HG03469 (cell line): Measurements from ENCODE around the gene TOE1.

Experiments used
- ATAC-seq: cut with Tn5 transposase; IDR thresholded peaks from one replicate; pipeline ENCODE4 v1.9.1; 2021; ENCODE audit warnings: mild to moderate bottlenecking, moderate library complexity, moderate number of reproducible peaks; ENCODE audit not compliant: unreplicated experiment

The TOE1 gene

DNA sequence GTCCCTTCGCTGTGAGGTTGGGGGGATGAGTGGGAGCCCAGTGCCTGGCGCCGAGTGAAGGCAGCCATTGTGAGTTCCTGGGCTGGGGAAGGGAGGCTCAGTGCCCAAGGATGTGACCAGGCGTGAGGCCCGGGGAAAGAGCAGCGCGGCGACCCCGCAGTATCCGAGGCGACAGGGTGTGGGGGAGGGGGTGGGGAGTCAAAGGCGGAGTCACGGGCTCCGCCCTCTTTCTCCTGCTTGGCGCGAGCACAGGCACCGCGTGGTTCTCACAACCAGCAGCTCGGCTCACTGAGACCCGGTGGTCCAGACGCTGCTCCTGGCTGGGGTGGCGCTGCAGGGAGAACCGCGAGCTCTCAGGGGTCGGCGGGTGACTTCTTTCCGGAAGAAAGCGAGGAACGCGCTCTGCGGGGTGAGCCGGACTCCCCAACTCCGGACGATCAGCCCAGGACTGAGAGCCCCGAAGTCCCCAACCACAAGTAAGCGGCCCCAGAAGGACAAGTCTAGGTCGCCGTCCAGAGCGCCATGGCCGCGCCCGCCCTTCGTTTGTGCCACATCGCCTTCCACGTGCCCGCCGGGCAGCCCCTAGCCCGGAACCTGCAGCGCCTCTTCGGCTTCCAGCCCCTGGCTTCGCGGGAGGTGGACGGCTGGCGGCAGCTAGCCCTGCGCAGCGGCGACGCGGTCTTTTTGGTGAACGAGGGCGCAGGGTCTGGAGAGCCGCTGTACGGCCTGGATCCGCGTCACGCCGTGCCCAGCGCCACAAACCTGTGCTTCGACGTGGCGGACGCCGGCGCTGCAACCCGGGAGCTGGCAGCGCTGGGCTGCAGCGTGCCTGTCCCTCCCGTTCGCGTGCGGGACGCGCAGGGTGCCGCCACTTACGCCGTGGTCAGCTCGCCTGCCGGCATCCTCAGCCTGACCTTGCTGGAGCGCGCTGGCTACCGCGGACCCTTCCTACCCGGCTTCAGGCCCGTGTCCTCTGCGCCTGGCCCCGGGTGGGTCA, 13.0 kb upstream of the TOE1 start, which contains the start of gene HPDL:
HPDL (plus strand) TSS at position 269 of the 997 bp plus-strand sequence; CDS start at position 523, 254 bp downstream.
- ATAC-seq = no peak

DNA sequence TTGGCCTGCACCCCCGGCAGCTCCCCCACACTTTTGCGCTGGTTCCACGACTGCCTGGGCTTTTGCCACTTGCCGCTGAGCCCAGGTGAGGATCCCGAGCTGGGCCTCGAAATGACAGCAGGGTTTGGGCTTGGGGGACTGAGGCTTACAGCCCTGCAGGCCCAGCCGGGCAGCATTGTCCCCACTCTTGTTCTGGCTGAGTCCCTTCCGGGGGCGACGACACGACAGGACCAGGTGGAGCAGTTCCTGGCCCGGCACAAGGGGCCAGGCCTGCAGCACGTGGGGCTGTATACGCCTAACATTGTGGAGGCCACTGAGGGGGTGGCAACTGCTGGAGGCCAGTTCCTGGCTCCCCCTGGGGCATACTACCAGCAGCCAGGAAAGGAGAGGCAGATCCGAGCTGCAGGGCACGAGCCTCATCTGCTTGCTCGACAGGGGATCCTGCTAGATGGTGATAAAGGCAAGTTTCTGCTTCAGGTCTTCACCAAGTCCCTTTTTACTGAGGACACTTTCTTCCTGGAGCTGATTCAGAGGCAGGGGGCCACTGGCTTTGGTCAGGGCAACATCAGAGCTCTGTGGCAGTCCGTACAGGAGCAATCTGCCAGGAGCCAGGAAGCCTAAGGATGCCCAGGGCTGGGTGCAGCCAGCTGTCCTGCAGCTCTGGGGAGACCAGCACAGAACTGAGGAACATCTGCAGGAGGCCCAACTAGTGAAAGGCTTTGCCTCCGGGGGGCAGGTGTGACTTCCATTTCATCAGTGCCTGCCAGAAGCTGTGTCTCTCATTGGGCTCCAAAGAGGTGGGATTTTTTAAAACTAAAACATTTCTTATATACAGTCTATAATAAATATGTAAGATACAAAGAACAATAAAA, 12.1 kb upstream of the TOE1 start:
- ATAC-seq = no peak

DNA sequence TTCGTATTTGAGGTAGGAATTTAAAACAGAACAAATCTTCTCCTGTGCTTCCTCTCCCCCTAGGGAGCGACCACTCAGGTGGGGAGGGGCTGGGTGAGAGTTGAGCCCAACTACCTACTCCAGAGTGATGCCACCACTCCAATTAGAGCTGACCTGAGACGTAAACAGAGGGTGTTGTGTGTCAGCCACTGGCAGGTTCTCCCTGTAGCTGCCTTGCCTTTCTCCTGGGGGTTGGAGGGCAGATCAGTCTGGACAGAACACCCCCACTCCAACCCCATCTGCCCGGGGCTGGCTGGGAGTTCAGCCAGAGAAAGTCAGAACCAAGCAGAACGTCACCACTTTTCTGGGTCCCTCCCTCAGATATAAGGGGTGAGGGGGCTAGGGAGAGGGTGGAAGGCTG, 11.3 kb upstream of the TOE1 start:
- no peak for ATAC-seq

DNA sequence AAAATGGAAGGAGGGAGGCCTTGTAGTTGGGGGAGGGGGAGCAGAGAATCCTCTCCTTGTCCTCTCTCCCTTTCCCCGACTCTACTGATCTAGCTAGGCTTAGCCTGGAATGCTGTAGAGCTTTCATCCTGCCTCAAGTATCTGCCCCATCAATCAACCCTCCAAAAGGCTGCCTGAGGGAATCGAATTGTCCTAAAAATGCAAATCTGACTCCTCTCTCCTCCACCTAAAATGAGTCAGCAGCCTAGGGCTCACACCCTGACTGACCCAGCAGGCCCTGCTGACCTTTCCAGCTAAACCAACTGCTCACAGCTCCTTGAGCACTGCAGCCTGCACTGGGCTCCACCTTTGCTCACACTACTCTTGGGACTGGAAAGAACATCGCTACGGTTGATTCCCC, 10.5 kb upstream of the TOE1 start:
- ATAC-seq = no peak

DNA sequence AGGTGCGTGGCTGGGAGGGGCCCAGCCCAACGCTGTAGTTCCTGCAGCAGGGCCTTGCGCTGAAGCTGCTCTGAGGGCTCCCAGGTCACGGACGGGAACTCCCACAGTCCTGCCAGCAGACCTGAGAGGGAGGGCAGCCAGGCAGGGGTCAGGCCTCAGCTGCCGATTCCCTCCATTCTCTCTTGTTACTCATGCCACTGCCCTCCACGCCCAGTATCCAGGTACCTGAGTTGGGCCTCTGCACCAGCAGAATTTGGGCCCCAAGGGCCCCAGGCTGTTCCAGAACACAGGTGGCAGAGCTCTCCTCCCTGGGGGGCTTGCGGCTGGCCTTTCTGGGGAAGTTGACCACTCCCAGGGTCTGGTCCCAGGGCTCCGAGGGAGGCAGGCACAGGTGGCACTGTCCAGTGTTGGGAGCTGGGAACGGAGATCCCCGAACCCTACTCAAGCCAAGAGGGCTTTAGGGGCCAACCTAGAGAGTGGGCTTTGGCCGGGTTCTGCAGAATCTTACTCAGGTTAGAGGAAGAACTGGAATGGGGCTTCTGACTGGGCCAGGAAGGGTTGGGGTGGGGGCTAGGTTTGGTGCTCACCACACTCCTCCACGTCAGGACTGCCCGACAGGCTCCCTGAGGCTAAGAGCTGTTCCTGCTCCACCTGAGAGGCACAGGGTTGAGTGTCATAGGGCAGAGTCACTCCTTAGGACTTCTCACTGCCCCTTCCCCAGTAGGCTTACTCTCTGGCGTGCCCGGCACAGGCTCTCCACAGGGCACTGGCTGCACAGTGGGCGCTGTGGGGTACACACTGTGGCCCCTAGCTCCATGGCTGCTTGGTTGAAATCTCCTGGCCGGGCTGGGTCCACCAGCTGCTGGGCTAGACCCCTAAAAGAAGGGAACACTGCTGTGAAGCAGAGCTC, 8.3 kb upstream of the TOE1 start:
- ATAC-seq = no peak

DNA sequence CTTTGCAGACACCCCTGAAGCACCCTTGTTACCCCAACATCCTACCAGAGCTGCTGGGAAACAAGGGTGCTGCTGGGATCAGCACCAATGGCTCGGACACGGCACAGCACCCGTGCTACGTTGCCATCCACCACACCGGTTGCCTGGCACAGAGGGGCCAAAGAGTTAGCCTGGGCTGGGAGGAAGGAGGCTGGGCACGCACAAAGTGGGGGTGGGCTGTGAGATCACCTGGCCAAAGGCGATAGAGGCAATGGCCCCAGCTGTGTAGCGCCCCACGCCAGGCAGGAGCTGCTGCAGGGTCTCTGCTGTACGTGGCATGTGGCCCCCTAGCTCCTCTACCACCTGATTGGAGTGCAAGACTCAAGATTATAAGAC, 7.6 kb upstream of the TOE1 start:
- no peak for ATAC-seq

DNA sequence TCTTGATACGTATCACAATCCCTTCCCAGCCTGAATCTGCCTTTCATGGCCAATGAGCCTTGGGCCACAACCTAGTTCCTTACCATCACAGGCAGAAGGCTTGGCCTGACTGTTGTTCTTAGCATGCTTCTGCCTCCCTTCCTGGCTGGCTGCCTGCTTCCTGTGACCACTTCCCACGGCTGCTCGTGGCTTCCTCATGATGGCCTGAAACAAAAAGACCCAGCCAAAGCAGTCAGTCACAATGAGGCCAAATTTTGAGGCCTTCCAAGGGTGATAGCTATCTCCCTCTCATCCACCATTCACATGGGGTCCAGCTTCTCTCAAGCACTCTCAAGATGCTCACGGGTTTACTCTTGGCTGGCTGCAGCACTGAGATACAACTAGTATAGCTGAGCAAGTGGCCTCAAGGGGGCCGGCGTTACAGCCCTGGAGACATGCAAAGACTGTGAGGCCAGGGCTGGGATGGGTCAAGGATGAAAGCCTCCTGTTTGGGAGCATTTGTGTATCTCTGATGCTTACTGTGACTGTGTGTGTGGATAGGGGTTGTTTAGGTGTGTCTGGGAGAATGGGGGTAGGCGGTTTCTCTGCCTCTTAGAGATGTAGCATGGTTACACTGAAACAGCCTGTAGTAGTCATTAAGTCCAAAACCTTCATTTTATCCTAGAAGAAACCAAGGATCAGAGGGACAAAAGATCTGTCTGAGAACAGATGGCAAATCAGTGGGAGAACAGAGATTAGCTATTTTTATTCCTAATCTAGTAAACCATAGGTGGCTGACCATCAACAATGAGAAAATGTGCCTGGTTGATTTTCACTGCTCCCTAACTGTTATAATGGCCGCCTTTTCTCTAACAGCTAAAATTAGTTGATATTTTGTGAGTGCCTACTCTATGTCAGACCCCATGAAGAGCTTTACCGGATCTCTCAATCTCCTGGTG, 5.4 kb upstream of the TOE1 start:
- ATAC-seq = no peak

DNA sequence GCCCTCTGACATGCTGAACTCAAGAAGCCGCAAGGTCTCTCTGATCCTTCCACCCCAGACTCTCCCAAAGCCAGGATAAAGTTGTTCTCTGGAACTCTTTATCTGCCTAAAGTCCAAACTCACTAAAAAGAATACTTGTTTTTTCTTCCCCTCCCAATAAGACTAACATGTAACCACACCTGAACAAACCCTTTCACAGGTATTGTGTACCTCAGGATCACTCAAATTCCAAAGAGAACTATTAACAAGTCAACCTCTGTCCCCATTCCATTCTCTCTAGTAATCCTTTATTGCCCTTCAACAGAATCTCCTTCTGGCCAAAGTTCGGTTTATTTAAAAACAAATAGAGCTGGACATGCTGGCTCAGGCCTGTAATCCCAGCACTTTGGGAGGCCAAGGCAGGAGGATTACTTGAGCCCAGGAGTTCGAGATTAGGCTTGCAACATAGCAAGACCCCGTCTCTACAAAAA, 4.1 kb upstream of the TOE1 start:
- ATAC-seq = no peak

DNA sequence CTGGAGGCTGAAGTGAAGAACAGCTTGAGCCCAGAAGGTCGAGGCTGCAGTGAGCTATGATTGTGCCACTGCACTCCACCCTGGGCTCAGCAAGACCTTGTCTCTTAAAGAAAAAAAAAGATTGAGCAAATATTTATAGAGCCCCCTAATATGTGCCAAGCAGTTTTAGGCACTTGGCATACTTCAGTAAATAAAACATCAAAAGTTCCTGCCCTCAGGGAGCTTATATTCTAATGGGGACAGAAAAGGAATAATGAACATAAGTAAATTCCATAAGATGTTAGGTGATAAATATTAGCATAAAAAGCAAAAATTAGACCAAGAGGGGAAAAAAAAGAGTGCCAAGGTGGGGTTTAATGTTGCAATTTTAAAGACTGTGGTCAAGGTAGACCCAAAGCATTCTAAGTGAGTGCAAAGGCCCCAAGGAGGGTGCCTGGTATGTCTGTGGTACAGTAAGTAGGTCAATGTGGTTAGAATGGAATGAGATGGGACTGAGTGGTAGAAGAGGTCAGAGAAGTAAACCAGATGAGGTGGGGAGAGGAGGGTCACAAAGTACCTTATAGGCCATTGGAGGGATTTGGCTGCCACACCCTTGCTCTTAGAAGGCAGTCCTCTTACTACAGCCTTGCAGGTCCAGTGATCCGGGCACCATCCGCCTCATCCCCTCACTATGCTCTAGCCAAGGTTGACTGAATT, 2.2 kb upstream of the TOE1 start:
- no peak for ATAC-seq

DNA sequence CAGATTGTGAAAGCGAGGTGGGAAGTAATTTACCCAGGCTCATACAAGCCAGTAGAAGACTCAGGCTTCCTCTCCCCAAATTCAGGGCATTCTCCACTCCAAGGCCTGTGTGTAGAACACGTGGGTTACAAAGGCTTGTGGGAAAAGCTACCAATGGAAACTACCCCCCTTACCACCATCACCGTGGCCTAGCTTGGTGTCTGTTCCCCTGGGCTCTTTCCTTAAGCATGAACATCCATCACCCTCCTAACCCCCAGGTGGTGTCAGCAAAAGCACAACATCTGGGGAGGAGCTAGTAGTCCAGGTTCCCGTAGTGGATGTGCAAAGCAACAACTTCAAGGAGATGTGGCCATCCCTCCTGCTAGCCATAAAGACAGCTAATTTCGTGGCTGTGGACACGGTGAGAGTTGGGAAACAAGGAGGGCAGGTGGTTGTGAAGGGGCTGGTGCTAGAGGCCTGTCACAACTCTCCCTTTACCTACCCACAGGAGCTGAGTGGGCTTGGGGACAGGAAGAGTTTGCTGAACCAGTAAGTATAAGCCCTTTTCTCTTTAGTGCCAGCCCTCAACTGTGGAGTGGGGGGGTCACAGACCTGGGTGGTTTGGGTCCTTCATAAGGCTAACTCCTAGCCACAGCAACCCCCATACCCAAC, 971 bp downstream of the TOE1 start:
- no peak for ATAC-seq

DNA sequence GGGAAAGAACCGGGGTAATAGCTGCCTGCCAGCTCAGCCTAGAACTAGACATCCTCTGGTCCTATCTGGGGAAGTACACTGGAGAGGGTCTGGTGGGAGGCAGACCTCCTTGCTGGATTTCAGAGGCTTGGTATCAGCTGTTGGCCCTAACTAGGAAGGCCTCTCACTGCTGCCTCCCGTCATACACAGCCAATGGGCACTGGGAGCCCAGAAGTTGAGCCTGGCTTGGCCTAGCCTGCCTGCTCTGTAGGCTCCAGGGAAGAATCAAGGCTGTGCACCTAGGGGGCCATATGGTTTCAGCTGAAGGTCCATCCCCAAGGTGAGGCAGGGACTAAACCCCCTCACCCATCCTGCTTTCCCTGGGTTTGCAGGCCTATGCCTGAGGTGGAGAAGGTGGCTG, 4.5 kb downstream of the TOE1 start:
- no peak for ATAC-seq

DNA sequence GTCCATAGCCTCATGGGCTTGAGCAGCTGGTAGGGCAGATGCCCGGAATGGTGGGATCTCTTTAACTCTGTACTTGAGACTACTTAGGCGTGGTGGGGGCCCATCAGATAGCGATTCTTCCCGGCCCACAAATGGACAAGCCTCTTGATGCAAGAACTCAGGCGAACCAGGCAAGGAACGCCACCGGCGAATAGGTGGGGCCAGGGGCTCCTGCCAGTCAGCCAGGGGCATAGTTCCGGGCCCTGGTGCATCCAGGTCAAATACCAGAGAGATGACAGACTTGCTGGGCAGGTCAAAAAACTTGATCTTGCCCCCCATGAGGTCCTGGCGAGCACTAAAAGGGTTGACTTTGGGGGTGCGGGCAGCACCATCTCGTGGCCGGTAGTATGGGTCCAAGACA, 5.0 kb downstream of the TOE1 start:
- ATAC-seq = no peak

DNA sequence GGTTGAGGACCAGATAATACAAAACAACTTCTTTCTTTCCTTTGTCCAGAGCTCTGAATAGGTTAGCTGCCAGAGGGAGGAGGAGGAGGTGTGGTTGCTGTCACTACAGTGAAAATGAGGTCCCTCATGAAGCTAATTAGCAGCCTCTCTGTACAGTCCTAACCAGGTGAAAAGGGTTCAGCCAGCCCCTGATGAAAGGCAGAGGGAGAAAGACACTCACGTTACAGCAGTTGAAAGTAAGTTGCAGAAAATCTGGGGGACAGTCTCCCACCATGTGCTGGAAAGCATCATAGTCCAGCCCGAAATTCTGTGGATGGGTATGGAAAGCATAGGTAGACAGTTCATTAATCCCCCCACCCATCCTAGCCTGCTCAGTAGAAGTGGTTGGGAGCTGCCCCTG, 6.5 kb downstream of the TOE1 start:
- no peak for ATAC-seq

DNA sequence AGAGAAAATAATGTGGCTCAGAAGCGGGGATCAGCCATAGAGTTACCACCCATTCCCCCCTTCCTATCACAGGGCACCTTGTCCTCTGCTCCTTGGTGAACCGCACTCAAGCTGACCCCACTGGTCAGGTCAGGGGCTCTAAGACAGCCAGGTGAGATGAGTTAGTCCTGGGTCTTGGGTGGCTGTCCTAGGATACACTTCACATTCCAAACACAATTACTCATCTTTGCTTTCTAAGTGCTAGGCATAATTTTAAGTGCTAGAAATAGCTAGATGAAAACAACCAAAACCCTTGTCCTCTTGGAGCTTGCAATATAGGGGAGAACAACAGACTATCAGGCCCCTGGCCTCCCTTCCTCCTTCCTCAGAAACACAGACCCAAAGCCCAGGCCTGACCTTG, 8.1 kb downstream of the TOE1 start:
- no peak for ATAC-seq

DNA sequence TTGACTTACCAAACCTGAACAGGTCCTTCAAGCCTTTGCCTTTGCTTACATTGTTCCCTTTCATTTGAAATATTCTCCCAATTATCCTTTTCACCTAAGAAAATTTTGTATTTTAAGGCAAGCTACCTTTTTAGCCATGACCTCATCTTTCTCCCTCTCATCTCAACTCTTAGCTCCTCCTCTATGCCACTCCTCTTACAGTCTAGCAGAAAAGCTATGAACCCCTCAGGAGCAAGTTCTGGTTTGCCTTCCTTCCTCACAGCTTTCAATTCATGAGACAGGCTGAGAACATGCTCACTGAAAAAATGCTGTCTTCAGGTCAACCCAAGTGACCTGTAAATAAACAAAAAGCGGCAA, 8.6 kb downstream of the TOE1 start:
- no peak for ATAC-seq

DNA sequence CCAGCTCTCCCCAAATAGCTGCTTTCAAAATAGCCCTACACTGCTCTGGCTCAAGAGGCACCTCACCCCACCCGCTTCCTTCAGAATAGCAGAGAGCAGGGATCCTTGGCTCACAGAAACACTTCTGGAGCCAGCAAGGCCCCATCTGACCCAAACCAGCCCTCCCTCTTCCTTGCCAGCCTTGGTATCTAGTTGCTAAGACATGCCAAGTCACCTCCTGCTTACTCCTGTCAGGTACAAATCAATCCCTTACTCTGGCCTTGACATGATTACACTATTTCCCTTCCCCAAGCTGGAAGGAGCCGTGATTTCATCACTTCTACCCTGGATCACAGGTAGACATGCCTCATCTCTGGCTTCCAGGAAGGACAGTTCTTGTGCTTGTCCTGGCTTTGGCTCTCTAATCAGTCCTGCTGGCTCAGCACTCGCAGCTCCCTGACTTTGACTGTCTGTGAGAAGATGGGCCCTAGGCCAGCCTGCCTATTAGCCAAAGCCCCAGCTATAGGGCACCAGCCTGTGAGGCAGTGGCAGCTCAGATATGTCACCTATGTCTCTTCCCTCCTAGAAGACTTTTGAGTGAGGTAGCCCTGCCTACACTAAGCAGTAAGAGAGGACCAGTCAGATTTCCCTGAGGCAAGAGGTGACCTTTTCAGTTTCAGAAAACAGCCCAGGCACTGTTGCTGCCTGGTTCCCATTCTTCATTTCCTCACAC, 9.2 kb downstream of the TOE1 start:
- ATAC-seq = no peak

DNA sequence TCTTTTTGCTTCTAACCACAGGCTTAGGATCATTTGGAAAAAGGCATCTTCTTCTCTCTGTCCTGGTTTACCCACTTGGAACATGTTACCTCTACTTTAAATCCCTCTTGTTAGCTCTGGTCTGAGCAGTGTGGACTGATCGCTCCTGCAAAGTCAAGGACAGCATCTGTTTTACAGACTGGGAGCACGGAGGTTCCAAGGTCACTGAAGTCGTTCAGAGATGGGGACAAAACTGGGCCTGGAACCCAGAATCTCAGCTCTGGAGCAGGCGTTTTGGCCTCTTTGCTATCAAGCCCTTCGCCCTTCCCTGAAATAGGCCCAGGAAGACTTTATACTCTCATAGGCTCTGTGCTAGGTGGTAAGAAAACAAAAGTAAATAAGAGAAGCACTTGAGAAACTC, 11.5 kb downstream of the TOE1 start:
- ATAC-seq = no peak

DNA sequence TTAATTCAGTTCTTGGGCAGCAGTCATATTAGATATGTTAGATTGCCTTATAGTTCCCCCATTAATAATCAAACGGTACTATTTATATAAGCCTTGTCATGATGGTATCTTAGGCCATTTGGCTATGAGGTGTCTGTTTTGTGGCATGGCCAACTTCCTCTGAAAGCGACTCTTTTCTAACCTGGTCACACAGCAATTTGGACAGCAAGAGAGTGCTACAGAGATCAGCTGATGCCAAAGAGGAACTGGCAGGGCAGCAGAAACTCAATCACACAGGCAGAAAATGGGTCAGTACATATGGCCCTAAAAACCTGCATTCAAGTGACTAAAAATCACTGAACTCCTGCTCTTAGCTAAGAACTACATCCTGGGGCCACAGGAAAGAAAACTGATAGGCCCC, 13.7 kb downstream of the TOE1 start:
- no peak for ATAC-seq
